Measurements from ENCODE around the gene UNC5B.
"Not testable (repeated sequence)": the region's sequence is repeated elsewhere in the genome, so short reads cannot be mapped to it uniquely, and the experiment has no call there.

UNC5B gene

GRCh38 chr10:71209731-71210541, 2.4 kb upstream of the UNC5B start:
- DNase-seq: no peak

- no peak for DNase-seq
Observed at GRCh38 chr10:71210542-71210871, 1.9 kb upstream of the UNC5B start.

- no peak for DNase-seq
Observed at GRCh38 chr10:71211053-71211452, 1.3 kb upstream of the UNC5B start.

GRCh38 chr10:71211775-71212317, 524 bp upstream of the UNC5B start:
- no peak for DNase-seq

GRCh38 chr10:71213127-71213621, 804 bp downstream of the UNC5B start:
- DNase-seq: peak; percentile 30

GRCh38 chr10:71213761-71214440, 1.5 kb downstream of the UNC5B start:
- no peak for DNase-seq

- no peak for DNase-seq
Observed at GRCh38 chr10:71214641-71215559, 2.5 kb downstream of the UNC5B start.

- DNase-seq: no peak
Observed at GRCh38 chr10:71216363-71216695, 4.0 kb downstream of the UNC5B start.

GRCh38 chr10:71216751-71217265, 4.4 kb downstream of the UNC5B start:
- DNase-seq: no peak

GRCh38 chr10:71217266-71218045, 5.1 kb downstream of the UNC5B start:
- DNase-seq: no peak

GRCh38 chr10:71218046-71218650, 5.8 kb downstream of the UNC5B start:
- no peak for DNase-seq

- no peak for DNase-seq
Observed at GRCh38 chr10:71218651-71219050, 6.3 kb downstream of the UNC5B start.

GRCh38 chr10:71219236-71219917, 7.0 kb downstream of the UNC5B start:
- not testable (repeated sequence) for DNase-seq

GRCh38 chr10:71219918-71220688, 7.7 kb downstream of the UNC5B start:
- DNase-seq: no peak

GRCh38 chr10:71220689-71221540, 8.5 kb downstream of the UNC5B start:
- no peak for DNase-seq

- no peak for DNase-seq
Observed at GRCh38 chr10:71221586-71222202, 9.3 kb downstream of the UNC5B start.

- no peak for DNase-seq
Observed at GRCh38 chr10:71222601-71223346, 10.4 kb downstream of the UNC5B start.
